ENCODE data around the gene EYA4.

GRCh38 chr6:133377219-133377618, 136.1 kb downstream of the EYA4 start:
- no peak for TF ChIP-seq EZH2phosphoT487 (IDR thresholded peaks at IDR 0.05; ENCODE audit: borderline replicate concordance)
- no peak for TF ChIP-seq CTCF (conservative IDR thresholded peaks at IDR 0.05; ENCODE audit: low read length)
